D721Med (cell line): Measurements from ENCODE around the gene PKN2.

Experiments used
- DNase-seq: peaks from one replicate; pipeline ENCODE4 v3.0.0; 2011; ENCODE audit warnings: low spot score; ENCODE audit not compliant: insufficient read length
- FAIRE-seq: peaks from 2 replicates; lab custom pipeline; 2011; peaks lifted over from hg19 to GRCh38; lab: Jason Lieb, UNC
- TF ChIP-seq, protein P1 (sequence below): IDR thresholded peaks from 2 replicates; pipeline ENCODE4 v1.5.1; 2012; ENCODE audit warnings: mild to moderate bottlenecking, control low read depth; ENCODE audit not compliant: insufficient read depth; ENCODE audit errors: missing control alignments

Gene PKN2

DNA sequence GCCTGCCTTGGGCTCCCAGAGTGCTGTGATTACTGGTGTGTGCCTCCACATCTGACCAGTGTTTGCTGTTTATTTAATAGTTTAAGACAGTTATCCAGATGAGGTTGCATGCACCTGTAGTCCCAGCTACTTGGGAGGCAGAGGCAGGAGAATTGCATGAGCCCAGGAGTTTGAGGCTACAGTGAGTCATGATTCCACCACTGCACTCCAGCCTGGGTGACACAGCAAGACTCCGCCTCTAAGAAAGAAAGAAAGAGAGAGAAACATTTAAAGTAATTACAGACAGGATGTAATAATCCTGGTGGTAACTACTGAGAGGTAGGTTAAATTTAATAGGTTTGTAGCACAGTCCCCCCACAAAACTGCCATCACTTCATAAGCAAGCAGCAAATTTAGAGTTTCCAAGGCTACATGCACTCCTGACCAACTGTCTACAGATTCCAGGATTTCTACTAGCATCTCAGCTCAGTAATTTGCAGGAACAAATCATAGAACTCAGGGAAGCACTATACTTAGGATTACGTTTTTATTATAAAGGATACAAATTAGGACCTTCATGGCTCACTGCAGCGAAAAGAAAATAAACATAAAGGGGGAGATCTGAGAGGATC lies 89.6 kb downstream of the PKN2 start:
- no peak for DNase-seq
- no peak for FAIRE-seq

DNA sequence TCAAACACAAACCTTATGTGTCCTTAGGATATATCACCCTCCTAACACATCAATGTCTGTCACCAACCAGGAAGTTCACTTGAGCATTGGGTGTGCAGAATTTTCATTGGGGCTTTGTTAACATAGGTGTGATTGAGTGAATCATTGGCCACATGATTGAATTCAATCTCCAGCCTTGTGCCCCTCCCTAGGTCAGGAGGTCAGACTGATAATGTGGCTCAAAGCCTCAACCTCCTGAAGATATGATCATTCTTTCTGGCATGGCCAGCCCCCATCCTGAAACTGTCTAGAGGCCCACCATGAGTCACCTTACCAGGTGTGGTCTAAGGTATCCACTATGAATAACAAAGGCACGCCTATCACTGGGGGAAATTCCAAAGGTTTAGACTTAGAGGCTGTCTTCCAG lies 90.1 kb downstream of the PKN2 start:
- FAIRE-seq = no peak
- TF ChIP-seq, protein P1, sequence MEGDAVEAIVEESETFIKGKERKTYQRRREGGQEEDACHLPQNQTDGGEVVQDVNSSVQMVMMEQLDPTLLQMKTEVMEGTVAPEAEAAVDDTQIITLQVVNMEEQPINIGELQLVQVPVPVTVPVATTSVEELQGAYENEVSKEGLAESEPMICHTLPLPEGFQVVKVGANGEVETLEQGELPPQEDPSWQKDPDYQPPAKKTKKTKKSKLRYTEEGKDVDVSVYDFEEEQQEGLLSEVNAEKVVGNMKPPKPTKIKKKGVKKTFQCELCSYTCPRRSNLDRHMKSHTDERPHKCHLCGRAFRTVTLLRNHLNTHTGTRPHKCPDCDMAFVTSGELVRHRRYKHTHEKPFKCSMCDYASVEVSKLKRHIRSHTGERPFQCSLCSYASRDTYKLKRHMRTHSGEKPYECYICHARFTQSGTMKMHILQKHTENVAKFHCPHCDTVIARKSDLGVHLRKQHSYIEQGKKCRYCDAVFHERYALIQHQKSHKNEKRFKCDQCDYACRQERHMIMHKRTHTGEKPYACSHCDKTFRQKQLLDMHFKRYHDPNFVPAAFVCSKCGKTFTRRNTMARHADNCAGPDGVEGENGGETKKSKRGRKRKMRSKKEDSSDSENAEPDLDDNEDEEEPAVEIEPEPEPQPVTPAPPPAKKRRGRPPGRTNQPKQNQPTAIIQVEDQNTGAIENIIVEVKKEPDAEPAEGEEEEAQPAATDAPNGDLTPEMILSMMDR = no peak

More for the DNA sequence above, 89.6 kb downstream of the PKN2 start:
- TF ChIP-seq, protein P1 = no peak

GRCh38 chr1:88777604-88778149 lies 93.6 kb downstream of the PKN2 start:
- no peak for DNase-seq
- no peak for FAIRE-seq
- TF ChIP-seq, protein P1 = no peak

More for the DNA sequence above, 90.1 kb downstream of the PKN2 start:
- no peak for DNase-seq

DNA sequence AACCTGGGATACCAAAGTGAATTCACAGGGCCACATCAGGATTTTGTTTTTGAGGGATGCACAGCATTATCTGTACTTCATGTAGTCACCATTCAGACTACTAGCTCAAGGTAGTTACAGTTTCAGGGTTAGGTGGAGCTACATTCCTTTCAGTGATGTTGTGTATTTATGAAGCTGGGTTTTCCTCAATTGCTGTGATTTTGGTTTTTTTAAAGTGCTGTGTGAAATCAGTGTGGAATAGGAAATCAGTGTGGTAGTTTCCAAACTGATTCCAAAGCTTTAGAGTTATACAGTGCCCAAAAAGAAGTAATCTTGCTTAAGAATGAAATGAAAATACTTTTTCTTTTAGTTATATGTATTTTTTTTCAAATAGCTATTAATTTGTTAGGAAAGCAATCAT lies 95.8 kb downstream of the PKN2 start:
- TF ChIP-seq, protein P1 = no peak
- FAIRE-seq = peak; percentile 84
- no peak for DNase-seq

DNA sequence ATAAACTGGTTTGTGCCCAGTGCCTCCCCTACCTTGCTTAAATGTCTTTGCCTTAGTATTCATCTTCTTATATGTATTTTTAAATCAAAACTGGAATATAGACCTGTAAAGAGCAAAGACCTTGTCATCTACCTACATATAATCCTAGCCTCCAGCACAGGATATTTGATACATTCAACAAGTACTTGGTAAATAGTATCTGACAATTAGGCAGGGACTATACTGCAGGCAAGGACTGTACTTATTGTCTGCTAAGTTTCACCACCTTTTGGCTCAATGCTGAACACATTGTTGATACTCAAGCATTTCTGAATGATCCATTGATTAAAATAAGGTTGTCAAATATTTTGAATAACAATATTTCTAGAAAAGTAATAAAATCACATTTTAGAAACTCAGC lies 96.4 kb downstream of the PKN2 start:
- FAIRE-seq (no peak), DNase-seq (no peak)
- TF ChIP-seq, protein P1 = no peak

DNA sequence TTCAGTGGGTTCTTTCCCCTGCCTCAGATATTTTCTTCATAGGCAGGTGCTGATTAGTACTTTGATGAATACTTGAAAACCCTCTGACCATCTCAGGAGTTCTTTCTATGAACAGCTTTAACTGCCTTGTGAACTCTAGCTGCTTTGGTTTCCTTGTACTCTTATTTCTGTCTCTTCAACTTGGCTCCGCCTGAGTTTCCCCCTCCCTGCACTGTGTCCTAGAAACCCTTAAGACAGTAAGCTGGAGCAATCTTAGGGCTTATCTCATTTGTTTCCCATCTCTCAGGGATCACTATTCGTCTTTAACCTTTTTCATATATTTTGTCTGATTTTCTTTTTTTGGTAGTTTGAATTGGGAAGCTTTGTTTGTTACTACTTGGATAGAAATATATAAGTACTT lies 99.1 kb downstream of the PKN2 start:
- FAIRE-seq = peak; percentile 67
- TF ChIP-seq, protein P1 = no peak
- DNase-seq = no peak

DNA sequence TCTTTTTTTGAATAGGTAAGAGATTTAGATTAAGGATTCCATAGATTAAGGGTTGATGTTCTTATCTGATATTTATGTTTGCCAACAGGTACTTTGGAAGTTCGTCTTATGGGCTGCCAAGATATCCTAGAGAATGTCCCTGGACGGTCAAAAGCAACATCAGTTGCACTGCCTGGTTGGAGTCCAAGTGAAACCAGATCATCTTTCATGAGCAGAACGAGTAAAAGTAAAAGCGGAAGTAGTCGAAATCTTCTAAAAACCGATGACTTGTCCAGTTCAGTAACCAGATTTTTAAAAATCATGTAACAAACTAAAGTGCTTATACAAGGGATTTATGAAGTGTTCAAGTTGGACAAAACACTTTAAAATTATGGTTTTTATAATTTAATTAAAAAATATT lies 100.5 kb downstream of the PKN2 start:
- FAIRE-seq (no peak), DNase-seq (no peak)
- TF ChIP-seq, protein P1 = no peak
